KMS-11 (cell line): Measurements from ENCODE around the gene ACAD9.

Source experiments
- H2AFZ ChIP-seq: fragments of 200-600 bp; sonication (generic); 2 replicates; pipeline ENCODE4 v1.6.1; 2016; ENCODE audit warnings: antibody characterized with exemption, mixed run types, low read depth
- H3K27ac ChIP-seq: fragments of 200-600 bp; sonication (generic); 2 replicates; pipeline ENCODE4 v1.6.1; 2016; ENCODE audit warnings: mild to moderate bottlenecking, mixed run types
- H3K27me3 ChIP-seq: fragments of 200-600 bp; sonication (generic); 2 replicates; pipeline ENCODE4 v1.6.1; 2017; ENCODE audit warnings: mild to moderate bottlenecking, low read depth, mixed run types, moderate library complexity; ENCODE audit not compliant: insufficient read depth
- H3K36me3 ChIP-seq: fragments of 200-600 bp; sonication (generic); 2 replicates; pipeline ENCODE4 v1.6.1; 2017; ENCODE audit warnings: mild to moderate bottlenecking, mixed run types; ENCODE audit not compliant: insufficient read depth
- H3K4me1 ChIP-seq: fragments of 200-600 bp; sonication (generic); 2 replicates; pipeline ENCODE4 v1.6.1; 2016; ENCODE audit warnings: mild to moderate bottlenecking, low read depth, mixed run types; ENCODE audit not compliant: poor library complexity, severe bottlenecking
- H3K4me2 ChIP-seq: fragments of 200-600 bp; sonication (generic); 2 replicates; pipeline ENCODE4 v1.7.0; 2016; ENCODE audit warnings: mild to moderate bottlenecking, mixed run types
- H3K4me3 ChIP-seq: fragments of 200-600 bp; sonication (generic); IDR thresholded peaks from 2 replicates; pipeline ENCODE4 v1.6.1; 2017; ENCODE audit warnings: low read depth, low read length, mixed read lengths; ENCODE audit not compliant: insufficient read depth
- H3K79me2 ChIP-seq: fragments of 200-600 bp; sonication (generic); 2 replicates; pipeline ENCODE4 v1.6.1; 2016; ENCODE audit warnings: low read depth, mixed run types; ENCODE audit not compliant: insufficient read depth
- H3K9ac ChIP-seq: fragments of 200-600 bp; sonication (generic); 2 replicates; pipeline ENCODE4 v1.6.1; 2016; ENCODE audit warnings: mild to moderate bottlenecking, mixed run types
- H4K20me1 ChIP-seq: fragments of 200-600 bp; sonication (generic); 2 replicates; pipeline ENCODE4 v1.6.1; 2016; ENCODE audit warnings: mild to moderate bottlenecking, mixed run types; ENCODE audit not compliant: insufficient read depth
- CTCF ChIP-seq: fragments of 200-600 bp; sonication (generic); conservative IDR thresholded peaks from 2 replicates; pipeline ENCODE4 v1.6.1; 2017; ENCODE audit warnings: low read depth, mild to moderate bottlenecking, antibody characterized with exemption, low read length, moderate library complexity, mixed read lengths

Gene ACAD9

GRCh38 chr3:128895843-128896697 is 16.6 kb downstream of the ACAD9 start:
- Histone ChIP-seq H2AFZ (no peak overlapping the region), H3K4me2 (no peak overlapping the region), H3K27ac (no peak overlapping the region), H3K4me3 (no peak overlapping the region), H4K20me1 (no peaks in the 10 kb centered on the region), H3K27me3 (no peaks in the 10 kb centered on the region), H3K9ac (no peak overlapping the region), H3K36me3 (peaks cover 4% of the 10 kb centered on the region; the same call in 1 of the 2 replicates), H3K4me1 (peaks cover 31% of the 10 kb centered on the region), H3K79me2 (no peaks in the 10 kb centered on the region)
- no peak for TF ChIP-seq CTCF

GRCh38 chr3:128902426-128902825 is 23.0 kb downstream of the ACAD9 start:
- H3K36me3 ChIP-seq, result peaks cover 1% of the 10 kb centered on the region; the same call in 1 of the 2 replicates
- no peak overlapping the region for H3K4me3 ChIP-seq
- TF ChIP-seq CTCF, result no peak

GRCh38 chr3:128903501-128903900 is 24.1 kb downstream of the ACAD9 start:
- no peaks in the 10 kb centered on the region for H3K27me3 ChIP-seq
- TF ChIP-seq CTCF, result no peak
- no peak overlapping the region for H3K9ac ChIP-seq
- no peak overlapping the region for H3K4me2 ChIP-seq
- no peaks in the 10 kb centered on the region for H4K20me1 ChIP-seq
- no peaks in the 10 kb centered on the region; the same call in 1 of the 2 replicates for H3K36me3 ChIP-seq
- no peaks in the 10 kb centered on the region for H3K79me2 ChIP-seq
- no peaks in the 10 kb centered on the region for H3K4me1 ChIP-seq
- H3K27ac ChIP-seq, result no peak overlapping the region
- no peak overlapping the region for H3K4me3 ChIP-seq
- H2AFZ ChIP-seq, result no peak overlapping the region

More at GRCh38 chr3:128902426-128902825, 23.0 kb downstream of the ACAD9 start:
- no peak overlapping the region for H3K27ac ChIP-seq
- no peaks in the 10 kb centered on the region for H4K20me1 ChIP-seq
- H3K4me2 ChIP-seq, result no peak overlapping the region
- peaks cover 3% of the 10 kb centered on the region for H3K4me1 ChIP-seq
- no peak overlapping the region for H3K9ac ChIP-seq
- no peak overlapping the region for H2AFZ ChIP-seq
- H3K79me2 ChIP-seq, result no peaks in the 10 kb centered on the region
- no peaks in the 10 kb centered on the region for H3K27me3 ChIP-seq

- Histone ChIP-seq H3K4me3 (no peak overlapping the region), H3K9ac (no peak overlapping the region), H3K27ac (no peak overlapping the region), H3K4me1 (no peaks in the 10 kb centered on the region), H3K36me3 (no peaks in the 10 kb centered on the region; the same call in 1 of the 2 replicates), H3K27me3 (no peaks in the 10 kb centered on the region), H2AFZ (no peak overlapping the region), H3K4me2 (no peak overlapping the region), H4K20me1 (no peaks in the 10 kb centered on the region), H3K79me2 (no peaks in the 10 kb centered on the region)
- TF ChIP-seq CTCF, result no peak
Measured at GRCh38 chr3:128906031-128906803, 26.8 kb downstream of the ACAD9 start.
